Fibroblast of upper back skin (primary cell): ENCODE measurements around the gene RIPOR3.
"Not testable (repeated sequence)": the region's sequence is repeated elsewhere in the genome, so short reads cannot be mapped to it uniquely, and the experiment has no call there.

Source experiments
- DNase-seq: peaks from one replicate; pipeline ENCODE4 v3.0.0-alpha.2; 2013

RIPOR3 gene

DNA sequence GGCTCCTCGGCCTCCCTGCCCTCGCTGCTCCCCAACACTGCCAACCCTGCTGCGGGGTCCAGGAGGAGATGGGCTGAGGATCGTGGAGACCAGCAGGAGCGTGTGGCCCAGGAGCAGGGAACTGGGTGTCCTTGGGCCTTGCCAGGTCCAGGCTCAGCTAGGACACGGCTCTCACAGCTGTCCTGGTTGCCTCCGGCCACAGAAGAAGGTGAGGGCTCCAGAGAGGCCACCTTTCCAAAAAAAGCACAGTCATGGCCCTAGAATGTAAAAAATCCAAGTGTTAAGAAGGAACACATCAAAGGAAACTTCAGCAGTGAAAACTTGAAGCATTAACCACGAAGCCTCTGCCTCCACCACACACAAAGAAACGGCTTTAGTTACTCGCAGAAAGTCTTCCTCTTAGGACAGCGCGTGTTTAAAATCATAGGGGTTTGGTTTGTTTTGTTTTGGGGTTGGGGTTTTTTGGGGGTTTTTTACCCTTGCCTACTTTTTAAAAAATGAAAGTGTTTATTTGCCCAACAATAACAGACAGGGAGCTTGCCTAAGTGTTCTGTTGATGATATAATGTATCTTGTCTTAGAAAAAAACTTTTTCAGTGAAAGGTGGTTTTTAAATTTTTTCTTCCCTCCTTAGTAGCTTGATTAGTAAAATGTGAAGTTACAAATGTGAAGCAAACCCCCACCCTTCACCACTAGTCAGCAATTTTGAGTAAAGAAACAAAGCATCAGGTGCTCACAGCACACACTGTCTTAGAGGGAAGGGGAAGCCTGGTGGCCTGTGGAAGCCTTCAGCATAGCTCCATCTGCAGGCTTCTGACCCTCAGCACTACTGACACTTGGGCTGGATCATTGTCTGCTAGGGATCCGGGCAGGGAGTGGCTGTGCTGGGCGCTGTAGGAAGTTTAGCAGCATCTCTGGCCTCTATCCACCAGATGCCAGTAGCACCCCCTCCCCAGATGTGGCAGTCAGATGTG is 121.2 kb downstream of the RIPOR3 start:
- DNase-seq, result peak; percentile 32

DNA sequence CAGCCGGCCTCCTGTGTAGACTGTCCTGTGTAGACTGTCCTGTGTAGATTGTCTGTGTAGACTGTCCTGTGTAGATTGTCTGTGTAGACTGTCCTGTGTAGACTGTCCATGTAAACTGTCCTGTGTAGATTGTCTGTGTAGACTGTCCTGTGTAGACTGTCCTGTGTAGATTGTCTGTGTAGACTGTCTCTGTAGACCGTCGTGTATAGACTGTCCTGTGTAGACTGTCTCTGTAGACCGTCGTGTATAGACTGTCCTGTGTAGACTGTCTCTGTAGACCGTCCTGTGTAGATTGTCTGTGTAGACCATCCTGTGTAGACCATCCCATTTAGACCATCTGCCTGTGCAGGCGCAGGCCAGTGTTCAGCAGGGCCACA is 121.9 kb downstream of the RIPOR3 start:
- not testable (repeated sequence) for DNase-seq

DNA sequence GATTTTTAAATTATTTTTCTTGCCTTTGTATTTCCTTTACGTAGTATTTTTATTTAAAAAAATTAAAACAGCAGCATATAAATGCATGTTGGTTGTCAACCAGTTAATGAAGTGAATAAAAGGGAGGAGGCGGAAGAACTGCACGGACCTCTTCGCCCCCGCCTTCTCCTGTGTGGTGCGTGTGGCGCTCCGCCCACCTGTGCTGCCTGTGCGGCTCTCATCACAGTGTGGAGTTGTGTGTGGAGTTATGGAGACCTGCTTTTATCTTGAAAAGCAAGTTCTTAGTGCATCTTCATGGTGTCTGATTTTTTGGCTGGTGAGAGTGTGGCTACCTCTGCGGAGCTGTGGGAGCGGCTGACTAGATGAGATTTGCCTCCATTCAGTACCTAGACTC is 122.8 kb downstream of the RIPOR3 start:
- no peak for DNase-seq

DNA sequence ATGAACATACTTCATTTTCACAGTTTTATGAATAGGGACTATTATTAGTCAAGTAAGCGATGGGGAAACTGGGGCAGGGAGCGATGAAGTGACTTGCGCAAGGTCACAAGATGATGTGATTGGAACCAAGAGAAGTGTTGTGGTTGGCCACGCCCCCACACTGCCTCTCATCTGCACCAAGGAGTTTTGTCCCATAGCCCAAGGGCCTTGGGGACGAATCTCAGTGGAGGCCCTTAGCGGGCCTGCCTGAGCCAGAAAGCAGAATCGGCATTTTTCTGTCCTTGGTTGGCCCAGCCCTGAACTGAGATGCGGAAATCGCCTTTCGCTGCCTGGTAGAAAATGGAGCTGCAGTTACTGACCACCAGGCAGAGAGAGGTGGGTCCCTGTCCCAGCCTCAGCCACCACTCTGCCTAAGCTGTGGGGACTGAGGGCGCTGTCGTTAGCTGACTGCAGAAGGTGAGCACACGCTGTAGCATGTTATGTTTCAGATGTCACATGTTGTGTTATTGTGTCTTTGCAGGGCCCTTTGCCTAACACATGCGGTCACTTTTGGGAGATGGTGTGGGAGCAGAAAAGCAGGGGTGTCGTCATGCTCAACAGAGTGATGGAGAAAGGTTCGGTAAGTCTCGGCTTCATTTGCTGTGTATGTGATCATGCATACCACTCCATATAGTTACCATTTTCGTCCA is 123.3 kb downstream of the RIPOR3 start:
- DNase-seq, result no peak

DNA sequence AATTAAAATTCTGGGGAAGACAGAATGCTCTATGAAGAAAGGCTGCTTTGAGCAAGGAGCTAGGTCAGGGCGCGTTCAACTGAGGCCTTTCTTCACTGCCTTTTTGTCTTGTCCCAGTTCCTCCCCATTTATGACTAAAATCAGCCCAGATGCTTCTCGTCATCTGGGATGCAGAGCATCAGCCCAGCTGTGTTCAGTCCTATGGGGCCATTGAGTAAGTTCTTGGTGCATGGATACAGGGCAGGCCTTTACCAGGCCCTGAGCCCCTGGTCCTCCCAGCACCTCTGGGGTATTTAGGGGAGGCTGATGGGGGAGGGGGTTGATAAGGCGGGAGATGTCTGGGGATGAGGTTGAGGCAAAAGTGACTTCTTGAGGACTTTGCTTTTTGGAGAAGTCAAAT is 125.5 kb downstream of the RIPOR3 start:
- no peak for DNase-seq

DNA sequence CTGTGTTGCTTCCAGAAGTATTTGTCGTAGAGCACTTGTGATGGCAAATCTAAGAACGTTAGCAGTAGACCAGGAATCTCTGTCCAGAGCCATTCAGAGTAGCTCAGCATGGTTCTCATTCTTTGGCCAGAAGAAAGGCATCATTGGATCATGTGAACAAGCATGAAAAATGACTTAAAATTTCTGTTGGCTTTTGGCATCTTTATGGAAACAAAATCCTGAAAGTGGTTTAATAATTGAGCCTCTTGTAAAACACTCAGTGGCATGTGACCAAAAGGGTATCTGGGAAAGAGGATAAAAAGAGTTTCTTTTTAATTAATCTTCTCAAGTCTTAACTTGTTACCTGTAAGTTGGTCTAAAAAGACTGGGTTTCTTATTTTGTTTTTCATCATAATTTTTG is 126.0 kb downstream of the RIPOR3 start:
- no peak for DNase-seq

DNA sequence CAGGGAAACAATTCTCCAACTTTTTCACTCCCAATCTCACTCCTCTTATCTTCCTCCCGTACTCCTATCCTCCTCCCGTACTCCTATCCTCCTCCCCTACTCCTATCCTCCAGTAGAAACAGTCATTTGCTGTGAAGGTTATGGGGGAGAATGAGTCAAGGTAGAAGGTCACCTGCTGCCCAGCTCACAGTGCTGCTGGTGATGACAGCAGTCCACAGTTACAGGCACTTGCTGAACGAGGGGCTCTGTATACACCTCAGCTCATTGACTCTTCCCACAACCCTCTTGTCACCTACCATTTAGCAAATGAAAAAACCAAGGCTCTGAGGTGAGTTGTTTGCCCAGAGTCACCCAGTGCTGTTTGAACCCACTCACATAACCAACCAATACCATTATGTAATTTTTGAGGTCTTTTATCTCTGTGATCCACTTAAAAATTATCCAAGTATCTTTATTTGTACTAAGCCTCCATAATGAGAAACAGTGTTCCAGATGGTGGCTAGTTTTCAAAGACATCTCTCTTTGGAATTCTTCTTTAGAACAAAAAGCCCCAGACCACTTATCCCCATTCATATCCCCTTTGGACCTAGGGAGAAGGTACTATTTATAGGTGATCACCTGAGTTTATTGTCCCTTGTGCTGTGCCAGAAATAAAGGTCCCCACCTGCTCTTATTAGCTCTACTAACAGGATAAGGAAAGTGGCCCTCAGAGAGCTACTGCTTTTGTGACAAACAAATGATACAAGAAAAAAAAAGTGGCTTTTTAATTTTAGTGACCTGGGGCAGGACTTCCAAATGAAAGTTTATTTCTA is 128.0 kb downstream of the RIPOR3 start:
- DNase-seq, result no peak

DNA sequence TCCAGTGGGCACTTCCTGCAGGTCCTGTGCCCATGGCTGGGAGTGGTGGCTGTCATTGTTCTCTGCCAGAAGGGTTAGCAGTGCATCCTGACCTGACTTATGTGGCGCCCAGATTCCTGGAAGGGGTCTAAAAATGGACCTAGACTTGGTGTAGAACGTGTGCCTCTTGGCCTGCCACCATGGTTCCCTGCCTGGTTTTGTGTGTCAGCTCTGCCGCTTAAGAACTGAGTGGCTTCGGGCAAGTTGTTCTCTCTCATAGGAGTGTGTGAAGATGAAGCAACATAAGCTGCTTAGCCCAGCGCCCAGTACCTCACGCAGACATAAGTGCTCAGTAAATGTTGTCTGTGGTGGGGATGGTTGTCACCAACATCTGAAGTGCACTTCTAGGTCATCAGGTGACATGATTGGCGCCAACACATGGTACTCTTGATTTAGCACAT is 129.1 kb downstream of the RIPOR3 start:
- DNase-seq, result no peak

DNA sequence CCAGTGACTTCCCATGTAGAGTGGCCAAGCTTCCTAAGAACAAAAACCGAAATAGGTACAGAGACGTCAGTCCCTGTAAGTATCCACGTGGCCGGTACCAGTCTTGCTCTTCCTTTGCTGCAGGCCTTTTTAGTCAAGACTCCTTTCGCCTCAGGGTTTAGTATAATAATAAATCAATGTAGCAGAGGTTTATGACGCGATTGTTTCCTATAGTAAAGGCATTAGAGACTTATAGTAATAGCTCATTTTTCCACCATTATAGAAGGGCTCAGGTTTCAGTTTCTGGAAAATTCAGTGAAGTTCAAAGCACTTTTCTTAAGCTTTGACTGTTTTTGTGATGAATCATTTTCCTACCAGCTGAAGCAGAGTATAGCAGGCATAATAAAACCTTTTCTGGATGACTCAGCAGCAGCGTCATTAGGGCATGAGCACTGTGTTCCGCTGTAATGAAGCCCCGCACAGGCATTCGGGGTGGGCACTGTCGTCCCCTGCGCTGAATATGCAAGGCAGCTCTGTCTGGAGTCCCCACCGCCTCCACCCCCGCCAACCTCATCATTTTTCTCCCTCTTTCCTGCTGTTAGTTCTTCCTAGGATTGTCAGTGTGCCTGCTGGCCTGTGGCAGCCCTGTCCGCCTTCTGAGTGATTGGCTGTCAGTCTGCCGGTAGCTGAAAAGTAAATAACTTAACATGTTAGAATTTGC is 129.8 kb downstream of the RIPOR3 start:
- peak; percentile 97 for DNase-seq

DNA sequence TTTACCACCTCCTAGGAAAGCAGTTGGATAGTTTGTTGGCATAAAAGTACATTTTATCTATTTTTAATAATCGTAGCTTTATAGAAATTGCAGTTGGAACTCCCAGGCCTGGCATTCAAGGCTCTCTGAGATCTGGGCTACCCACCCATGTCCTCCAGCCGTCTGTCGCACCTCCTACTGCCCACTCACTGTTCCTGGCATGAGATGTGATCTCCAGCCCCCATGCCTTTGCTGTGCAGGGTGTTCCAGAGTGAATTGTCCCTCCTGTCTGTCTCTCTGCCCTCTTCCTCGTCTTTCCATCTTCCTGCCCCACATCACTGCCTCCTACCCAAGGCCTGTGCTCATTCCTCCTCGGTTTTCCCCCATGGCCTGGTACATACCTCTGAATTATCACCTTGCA is 130.5 kb downstream of the RIPOR3 start:
- no peak for DNase-seq

DNA sequence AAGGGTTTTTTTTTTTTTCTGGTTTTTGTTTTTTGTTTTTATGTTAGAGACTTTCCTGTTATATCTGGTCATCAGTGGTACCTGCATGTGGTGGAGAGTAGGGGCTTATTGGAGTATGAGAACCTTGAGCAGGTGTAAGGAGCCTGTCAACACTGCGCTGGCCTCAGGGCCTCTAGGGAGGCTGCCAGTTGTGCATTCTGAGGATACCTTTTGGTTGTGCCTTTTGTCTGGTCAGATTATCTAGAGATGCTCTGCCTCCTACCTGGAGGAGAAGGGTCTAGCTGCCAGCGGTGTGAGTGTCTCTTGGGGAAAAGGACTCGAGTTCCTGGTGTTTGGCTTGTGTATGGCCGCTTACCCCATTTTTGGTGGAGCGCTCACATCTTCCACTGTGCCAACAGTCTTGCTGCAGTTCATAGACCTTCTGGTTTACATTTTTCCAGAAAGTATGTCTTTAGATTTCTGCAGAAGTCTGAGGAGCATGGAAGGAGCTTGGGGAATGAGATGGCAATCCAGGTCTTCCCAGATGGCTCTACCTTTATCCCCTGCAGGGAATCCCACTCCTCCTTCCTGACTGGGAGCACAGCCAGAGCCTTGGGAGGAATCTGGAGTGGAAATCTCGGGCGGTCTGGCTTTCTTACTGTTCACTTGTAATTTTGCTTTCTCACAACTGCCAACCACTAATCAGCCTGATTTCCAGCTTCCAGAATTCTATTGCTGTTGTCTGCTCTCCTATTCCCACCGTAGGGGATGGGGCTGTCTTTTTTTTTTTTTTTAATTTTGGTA is 131.3 kb downstream of the RIPOR3 start:
- DNase-seq, result no peak

DNA sequence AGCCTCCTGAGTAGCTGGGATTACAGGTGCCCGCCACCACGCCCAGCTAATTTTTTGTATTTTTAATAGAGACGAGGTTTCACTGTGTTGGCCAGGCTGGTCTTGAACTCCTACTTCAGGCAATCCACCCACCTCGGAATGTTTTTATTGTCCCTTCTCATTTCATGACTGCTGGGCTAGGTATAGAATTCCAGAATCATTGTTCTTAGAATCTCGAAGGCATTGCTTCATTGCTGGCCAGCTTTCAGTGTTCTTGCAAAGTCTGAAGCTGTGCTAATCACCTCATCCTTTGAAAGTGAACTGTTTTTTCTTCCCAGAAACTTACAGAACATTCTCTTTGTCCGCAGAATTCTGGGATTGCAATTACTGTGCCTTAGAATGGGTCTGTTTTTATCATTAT is 132.2 kb downstream of the RIPOR3 start:
- DNase-seq, result no peak

DNA sequence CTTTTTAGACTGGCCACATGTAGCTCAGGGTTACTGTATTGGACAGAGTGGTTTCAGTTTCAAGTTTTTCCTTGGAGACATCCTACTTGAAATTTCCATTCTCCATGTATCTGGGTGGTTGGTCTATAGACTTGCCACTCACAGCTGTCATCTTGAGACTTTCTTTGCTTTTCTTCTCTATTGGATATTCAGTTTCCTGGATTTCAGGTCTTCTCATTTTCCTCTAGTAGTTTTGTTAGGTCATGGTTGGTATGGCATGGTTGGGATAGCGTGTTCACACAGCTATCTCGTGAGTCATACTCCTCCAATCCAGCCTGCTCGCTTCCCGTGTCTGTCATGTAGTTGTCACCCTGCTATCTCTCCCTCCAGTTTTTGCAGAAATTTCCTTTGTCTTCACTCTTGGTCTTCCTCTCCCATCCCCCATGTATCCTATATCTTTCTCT is 132.8 kb downstream of the RIPOR3 start:
- DNase-seq, result peak; percentile 55

DNA sequence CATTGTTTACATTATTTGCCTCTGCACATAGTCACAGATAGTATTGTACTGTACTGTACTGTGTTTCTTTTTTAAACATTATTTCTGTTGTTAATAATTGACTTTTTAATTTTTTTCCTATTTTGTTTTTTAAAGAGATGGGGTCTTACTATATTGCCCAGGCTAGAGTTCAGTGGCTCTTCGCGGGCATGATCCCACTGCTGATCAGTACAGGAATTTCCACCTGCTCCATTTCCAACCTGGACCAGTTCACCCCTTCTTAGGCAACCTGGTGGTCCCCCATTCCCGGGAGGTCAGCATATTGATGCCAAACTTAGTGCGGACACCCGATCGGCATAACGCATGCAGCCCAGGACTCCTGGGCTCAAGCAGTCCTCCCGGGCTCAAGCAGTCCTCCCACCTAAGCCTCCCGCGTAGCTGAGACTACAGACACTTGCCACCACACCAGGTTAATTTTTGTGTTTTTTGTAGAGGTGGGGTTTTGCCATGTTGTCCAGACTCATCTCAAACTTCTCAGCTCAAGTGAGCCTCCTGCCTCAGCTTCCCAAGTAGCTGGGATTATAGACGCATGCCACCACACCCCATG is 133.7 kb downstream of the RIPOR3 start:
- no peak for DNase-seq

DNA sequence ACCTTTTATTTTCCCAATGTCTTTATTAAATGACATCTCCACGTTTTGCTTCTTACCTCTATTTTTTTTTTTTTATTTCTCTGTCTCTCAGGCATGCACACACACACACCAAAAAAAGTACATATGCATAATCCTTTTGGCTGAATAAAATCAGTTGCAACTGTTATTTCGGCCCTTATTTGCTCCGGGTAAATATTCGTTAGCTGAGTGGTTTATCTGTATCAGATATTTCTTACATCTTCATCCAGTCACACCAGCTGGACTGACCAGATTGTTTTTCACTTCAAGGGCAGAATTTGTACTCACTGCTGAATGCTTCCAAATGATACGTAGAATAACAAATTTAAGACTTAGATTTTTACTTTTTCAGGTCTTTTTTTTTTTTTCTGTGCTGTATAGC is 135.7 kb downstream of the RIPOR3 start:
- no peak for DNase-seq

DNA sequence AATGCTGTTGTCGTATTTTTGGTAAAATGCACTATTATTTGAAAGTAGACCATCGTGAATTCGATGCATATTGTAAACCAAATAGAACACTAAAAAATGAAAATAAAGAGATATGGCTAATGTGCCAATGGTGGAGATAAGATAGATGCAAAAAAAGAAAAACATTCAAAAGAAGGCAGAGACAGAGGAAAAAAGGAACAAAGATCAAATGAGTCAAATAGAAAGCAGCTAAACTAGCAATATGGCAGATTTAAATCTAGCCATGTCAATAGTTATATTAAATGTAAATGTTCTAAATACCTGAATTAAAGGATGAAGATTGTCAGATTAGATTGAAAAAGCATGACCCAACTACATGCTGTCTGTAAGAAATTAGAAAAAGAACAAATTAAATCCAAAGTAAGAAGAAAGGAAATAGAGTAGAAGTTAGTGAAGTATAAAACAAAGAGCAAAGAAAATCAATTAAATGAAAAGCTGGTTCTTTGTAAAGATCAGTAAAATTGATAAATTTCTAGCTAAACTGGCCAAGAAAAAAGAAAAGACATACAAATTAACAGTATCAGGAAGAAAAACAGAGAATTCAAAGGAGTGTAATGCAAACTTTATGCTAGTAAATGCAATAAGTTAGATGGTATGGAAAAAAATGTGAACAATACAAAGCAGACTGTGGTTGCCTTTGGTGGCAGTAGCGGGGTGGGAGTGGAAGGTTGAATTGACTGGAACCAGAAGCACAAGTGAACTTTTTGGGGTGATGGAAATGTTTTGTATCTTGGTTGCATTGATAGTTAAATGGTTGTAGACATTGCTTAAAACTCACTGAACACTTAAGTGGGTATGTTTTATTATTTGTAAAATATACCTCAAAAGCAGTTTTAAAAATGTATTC is 136.4 kb downstream of the RIPOR3 start:
- no peak for DNase-seq

DNA sequence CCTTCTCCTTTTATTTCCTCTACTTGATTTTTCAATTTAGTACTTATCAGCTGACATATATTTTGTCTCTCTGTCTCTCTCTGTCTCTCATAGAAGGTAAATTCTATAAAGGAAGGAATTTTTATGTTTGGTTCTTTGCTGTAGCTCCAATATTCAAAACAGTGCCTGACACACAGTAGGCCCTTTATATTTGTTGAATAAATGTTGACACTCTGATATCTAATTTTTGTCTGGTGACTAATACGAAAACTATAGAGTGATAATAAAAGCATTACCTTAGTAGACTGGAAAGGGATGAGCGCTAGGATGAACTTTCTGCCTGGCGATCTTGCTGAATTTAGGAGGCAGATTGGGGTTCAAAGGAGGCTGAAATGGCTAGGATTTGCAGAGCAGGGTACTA is 138.4 kb downstream of the RIPOR3 start:
- DNase-seq, result no peak

DNA sequence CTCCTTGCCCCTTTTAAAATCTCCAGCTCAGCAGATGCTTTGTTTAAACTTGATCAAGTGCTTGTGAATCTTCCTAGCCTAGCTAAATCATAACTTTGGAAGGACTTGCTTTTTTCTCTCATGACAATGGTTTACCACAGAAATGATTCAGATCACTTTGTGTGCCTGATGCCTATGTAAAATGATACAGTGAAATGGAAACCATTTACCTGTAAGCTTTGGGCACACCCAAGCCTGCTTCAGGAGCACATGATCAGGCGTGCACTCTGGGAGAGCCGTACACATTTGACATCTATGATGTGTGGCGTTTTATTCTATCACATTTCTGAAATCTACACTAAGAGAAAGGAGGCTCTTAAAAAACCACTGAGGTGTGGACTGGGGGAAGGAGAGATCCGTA is 140.1 kb downstream of the RIPOR3 start:
- DNase-seq, result no peak

DNA sequence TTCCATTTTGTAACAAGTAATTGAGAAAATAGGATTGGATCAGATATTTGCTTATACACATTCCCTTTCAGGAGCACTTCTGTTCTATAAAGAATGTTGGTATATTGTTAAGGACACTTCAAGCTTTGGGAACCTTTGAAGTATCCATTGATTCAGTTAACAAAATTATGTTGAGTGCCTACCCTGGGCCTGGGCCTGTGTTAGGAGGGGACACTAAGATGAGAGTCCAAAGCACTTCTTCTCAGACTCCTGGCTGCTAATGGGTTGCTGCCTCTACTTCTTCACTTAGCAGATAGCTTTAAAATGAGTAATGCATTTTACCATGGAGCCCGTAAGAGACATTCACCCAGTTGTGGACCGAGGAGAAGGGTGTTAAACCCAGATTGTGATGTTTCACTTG is 140.8 kb downstream of the RIPOR3 start:
- DNase-seq, result no peak

DNA sequence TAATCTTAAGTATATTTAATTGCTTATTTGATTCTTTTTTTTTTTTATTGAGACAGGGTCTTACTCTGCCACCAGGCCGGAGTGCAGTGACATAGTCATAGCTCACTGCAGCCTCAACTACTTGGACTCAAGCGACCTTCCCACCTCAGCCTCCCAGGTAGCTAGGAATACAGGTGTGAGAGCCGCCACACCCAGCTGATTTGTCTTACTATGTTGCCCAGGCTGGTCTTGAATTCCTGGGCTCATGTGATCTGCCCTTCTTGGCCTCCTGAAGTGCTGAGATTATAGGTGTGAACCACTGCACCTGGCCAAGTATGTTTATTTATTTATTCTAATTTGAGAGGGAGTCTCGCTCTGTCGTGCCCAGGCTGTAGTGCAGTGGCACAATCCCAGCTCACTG is 142.9 kb downstream of the RIPOR3 start:
- no peak for DNase-seq
